GM19099 (cell line): ENCODE measurements around the gene PA2G4.
A peak's percentile ranks its signal among the peaks of the same experiment; 100 is the strongest.

Experiments
- POLR2A ChIP-seq: IDR thresholded peaks from 3 replicates; pipeline ENCODE4 v1.6.1; 2011; ENCODE audit warnings: low read depth; ENCODE audit not compliant: insufficient read length; ENCODE audit errors: extremely low read depth

PA2G4 gene

GRCh38 chr12:56104109-56104814, at the start of gene PA2G4:
TSS of gene PA2G4 (plus strand) at chr12:56104559. CDS start at chr12:56104738, 179 bp downstream.
- TF ChIP-seq POLR2A = peak; percentile 96

GRCh38 chr12:56061982-56062381, 42.4 kb upstream of the PA2G4 start:
- TF ChIP-seq POLR2A = no peak

- no peak for TF ChIP-seq POLR2A
Observed at GRCh38 chr12:56062996-56063395, 41.4 kb upstream of the PA2G4 start.

- no peak for TF ChIP-seq POLR2A
Observed at GRCh38 chr12:56071648-56072047, 32.7 kb upstream of the PA2G4 start.

GRCh38 chr12:56074396-56074795, 30.0 kb upstream of the PA2G4 start:
- no peak for TF ChIP-seq POLR2A

GRCh38 chr12:56078427-56078826, 25.9 kb upstream of the PA2G4 start:
- TF ChIP-seq POLR2A = no peak

- no peak for TF ChIP-seq POLR2A
Observed at GRCh38 chr12:56078931-56079722, 25.2 kb upstream of the PA2G4 start.

- no peak for TF ChIP-seq POLR2A
Observed at GRCh38 chr12:56079723-56080555, 24.4 kb upstream of the PA2G4 start, which contains the start of gene ERBB3. TSS of gene ERBB3 (plus strand) at chr12:56080165. CDS start at chr12:56080301, 136 bp downstream.

- TF ChIP-seq POLR2A = no peak
Observed at GRCh38 chr12:56080556-56081138, 23.7 kb upstream of the PA2G4 start.

- TF ChIP-seq POLR2A = no peak
Observed at GRCh38 chr12:56081393-56082347, 22.7 kb upstream of the PA2G4 start.

- TF ChIP-seq POLR2A = no peak
Observed at GRCh38 chr12:56082382-56082781, 22.0 kb upstream of the PA2G4 start.

GRCh38 chr12:56082967-56083366, 21.4 kb upstream of the PA2G4 start:
- TF ChIP-seq POLR2A = no peak

- no peak for TF ChIP-seq POLR2A
Observed at GRCh38 chr12:56084958-56085543, 19.3 kb upstream of the PA2G4 start.
